AG04449 (cell line): ENCODE results near the gene EFNA1.
A peak's percentile ranks its signal among the peaks of the same experiment; 100 is the strongest.

Experiments
- CTCF ChIA-PET: fragments of 350-600 bp; formaldehyde crosslinking; extraction: SDS; loops from one replicate; lab custom pipeline; 2021; ENCODE audit warnings: antibody characterized with exemption; lab: Yijun Ruan, JAX
- POLR2A ChIA-PET: fragments of 400-600, 350-600 bp; formaldehyde crosslinking; extraction: SDS; loops from one replicate; lab custom pipeline; 2020; ENCODE audit warnings: antibody characterized with exemption, inconsistent platforms; lab: Yijun Ruan, JAX
- DNase-seq: peaks from one replicate; pipeline ENCODE4 v3.0.0-alpha.2; 2010; ENCODE audit warnings: low read depth, low spot score
- H3K4me3 ChIP-seq: 2 replicates; pipeline ENCODE4 v1.5.1; 2011; ENCODE audit warnings: low read depth, mild to moderate bottlenecking, control low read depth, low read length
- TF ChIP-seq, protein P1 (sequence below): IDR thresholded peaks from one replicate; pipeline ENCODE4 v1.5.1; 2011; ENCODE audit warnings: mild to moderate bottlenecking, moderate library complexity, low read length, control low read depth, inconsistent platforms; ENCODE audit not compliant: insufficient read depth; ENCODE audit errors: missing control alignments

EFNA1 gene

DNA sequence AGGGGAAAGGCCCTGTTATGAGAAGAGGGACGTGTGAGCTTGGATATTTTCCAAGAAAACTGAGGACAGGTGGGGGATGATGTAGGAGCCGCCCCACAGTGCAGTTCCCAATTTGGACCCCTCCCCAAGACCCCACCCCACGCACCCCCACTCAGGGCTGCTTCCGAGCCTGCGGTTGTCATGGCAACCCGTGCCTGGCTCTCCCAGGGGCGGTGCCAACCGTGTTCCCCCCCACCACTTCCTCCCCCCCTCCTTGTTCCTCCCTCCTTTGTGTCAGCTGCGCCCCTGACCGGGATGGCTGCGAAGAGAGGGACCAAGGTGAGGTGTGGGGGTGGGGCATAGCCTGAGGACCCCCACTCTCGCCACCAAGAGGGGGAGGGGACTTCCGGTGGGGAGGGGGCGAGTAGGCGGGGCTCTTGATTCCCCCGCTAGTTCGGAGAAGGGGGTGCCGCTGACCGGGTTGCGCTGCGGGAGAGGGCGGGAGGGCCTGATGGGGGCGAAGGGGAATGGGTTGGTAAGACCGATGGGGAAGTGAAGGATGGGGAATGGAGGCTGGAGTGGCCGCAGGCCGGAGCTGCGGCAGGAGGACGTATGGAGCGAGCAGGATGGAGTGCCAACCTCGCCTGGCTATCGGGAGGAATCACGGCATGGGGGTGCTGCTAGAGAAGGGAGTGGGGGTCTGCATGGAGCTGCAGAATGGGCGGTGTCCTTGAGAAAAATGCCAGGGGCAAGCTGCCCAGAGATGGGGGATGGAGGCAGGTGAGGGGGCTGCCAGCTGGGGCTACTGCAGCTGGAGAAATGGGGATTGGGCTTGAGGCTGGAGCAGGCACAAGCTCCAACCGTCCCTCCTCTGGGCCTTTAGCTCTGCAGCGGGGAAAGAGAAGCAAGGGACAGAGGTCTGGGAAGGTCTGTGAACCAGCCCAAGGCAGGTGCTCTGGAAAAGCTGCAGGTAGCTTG lies 46.9 kb downstream of the EFNA1 start:
- ChIA-PET CTCF (interaction anchor here (0.6 to 14.6 kb wide), 31 partner anchors 8 to 477 kb away, joined by 3 to 457 read pairs (median 6); partner anchors contain the start of genes MTX1, RUSC1, SLC50A1 and THBS3), POLR2A (interaction anchor here (1.3 kb wide), 1 partner anchor 20 kb away, joined by 9 read pairs; no protein-coding TSS in a partner anchor)
- TF ChIP-seq, protein P1, sequence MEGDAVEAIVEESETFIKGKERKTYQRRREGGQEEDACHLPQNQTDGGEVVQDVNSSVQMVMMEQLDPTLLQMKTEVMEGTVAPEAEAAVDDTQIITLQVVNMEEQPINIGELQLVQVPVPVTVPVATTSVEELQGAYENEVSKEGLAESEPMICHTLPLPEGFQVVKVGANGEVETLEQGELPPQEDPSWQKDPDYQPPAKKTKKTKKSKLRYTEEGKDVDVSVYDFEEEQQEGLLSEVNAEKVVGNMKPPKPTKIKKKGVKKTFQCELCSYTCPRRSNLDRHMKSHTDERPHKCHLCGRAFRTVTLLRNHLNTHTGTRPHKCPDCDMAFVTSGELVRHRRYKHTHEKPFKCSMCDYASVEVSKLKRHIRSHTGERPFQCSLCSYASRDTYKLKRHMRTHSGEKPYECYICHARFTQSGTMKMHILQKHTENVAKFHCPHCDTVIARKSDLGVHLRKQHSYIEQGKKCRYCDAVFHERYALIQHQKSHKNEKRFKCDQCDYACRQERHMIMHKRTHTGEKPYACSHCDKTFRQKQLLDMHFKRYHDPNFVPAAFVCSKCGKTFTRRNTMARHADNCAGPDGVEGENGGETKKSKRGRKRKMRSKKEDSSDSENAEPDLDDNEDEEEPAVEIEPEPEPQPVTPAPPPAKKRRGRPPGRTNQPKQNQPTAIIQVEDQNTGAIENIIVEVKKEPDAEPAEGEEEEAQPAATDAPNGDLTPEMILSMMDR = no peak
- peak overlapping the region; percentile 98 for H3K4me3 ChIP-seq
- DNase-seq = no peak

DNA sequence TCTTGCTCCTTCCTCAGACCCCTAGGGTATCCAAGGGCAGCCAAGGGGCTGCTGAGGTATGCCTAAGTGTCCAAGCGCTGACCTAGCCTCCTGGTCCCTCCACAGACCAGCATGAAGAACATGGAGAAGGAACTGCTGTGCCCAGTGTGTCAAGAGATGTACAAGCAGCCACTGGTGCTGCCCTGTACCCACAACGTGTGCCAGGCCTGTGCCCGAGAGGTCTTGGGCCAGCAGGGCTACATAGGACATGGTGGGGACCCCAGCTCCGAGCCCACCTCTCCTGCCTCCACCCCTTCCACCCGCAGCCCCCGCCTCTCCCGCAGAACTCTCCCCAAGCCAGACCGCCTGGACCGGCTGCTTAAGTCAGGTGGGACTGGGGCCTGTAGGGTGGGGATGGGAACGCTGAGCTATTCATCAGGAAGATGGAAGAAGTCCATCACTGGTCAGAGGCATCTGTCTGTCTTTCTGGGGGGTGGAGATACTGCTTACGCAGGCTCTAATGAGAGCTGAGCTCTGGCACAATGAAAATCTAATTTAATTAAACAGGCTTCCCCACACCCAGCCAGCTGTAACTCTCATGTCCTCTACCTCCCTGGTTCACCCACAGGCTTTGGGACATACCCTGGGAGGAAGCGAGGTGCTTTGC lies 47.7 kb downstream of the EFNA1 start:
- no peak for DNase-seq
- CTCF ChIA-PET = interaction anchor here (0.8 to 14.6 kb wide), 26 partner anchors 9 to 476 kb away, joined by 3 to 457 read pairs (median 6); partner anchors contain the start of genes MTX1, RUSC1, SLC50A1 and THBS3
- POLR2A ChIA-PET = interaction anchor here (1.3 kb wide), 1 partner anchor 19 kb away, joined by 9 read pairs; no protein-coding TSS in a partner anchor
- TF ChIP-seq, protein P1 = no peak
- H3K4me3 ChIP-seq = peak overlapping the region; percentile 98

DNA sequence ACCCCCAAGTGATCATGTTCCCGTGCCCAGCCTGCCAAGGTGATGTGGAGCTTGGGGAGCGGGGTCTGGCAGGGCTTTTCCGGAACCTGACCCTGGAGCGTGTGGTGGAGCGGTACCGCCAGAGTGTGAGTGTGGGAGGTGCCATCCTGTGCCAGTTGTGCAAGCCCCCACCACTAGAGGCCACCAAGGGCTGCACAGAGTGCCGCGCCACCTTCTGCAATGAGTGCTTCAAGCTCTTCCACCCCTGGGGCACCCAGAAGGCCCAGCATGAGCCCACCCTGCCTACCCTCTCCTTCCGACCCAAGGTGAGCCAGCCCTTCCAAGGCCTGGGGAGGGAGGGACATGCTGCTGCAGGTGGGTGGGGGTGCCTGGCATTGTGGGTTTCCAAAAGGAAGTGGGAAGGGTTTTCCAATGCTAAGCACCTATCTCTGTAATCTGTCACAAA lies 48.3 kb downstream of the EFNA1 start:
- H3K4me3 ChIP-seq = no peak overlapping the region; the same call in 1 of the 2 replicates
- ChIA-PET POLR2A (no interaction called here), CTCF (interaction anchor here (0.8 to 14.6 kb wide), 19 partner anchors 9 to 475 kb away, joined by 3 to 457 read pairs (median 6); partner anchors contain the start of genes MTX1, RUSC1, SLC50A1 and THBS3)
- TF ChIP-seq, protein P1 = peak; percentile 18
- no peak for DNase-seq

DNA sequence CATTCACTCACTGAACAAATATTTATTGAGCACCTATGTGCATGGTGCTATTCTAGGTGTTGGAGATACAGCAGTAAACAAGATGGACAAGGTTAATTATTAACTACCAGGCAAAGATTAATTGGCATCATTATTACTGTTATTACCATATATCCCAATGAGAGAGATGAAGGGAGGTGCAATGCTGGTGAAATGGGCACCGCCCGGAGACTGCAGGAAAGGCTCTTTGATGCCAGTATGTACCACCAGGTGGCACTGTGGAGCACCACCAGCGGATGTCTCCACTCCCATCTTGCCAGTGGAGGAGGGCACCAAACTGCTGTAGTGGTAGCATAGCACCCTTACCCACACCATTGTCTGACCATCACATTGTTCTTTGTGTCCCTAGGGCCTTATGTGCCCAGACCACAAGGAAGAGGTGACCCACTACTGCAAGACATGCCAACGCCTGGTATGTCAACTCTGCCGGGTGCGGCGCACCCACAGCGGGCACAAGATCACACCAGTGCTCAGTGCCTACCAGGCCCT lies 48.9 kb downstream of the EFNA1 start:
- CTCF ChIA-PET = interaction anchor here (0.8 to 14.6 kb wide), 17 partner anchors 9 to 472 kb away, joined by 3 to 457 read pairs (median 9); partner anchors contain the start of genes MTX1 and THBS3
- TF ChIP-seq, protein P1 = peak; percentile 89
- no peak for DNase-seq
- POLR2A ChIA-PET = no interaction called here
- H3K4me3 ChIP-seq = no peak overlapping the region

DNA sequence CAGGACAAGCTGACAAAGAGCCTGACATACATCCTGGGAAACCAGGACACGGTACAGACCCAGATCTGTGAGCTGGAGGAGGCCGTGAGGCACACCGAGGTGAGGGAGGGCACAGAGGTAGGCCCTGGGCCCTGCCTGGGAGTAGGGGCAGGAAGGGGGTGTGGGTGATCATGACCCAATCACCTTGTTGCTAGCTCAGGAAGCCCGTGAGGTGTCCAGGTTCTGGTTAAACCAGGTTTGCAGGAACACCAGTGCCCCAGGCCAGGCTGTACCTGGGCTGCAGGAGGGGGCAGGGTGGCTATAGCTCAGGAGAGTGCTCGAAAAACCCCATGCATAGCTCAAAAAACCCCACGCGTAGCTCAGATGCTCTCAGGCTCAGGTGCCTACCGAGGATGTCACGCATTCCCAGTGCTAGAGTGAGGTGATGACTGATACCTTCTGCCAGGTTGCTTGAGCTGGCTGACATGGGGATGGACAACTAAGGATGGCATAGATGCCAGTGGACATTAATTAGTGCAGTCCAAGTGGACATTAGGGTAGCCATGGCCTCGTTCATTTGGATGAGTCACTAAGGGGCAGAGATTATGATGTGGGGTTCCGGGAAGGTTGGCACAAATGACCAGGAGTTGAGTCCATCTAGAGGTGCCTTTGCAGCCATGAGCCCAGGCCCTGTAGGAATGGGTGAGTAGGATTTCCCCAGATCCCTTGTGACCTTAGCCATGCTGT lies 49.7 kb downstream of the EFNA1 start:
- ChIA-PET POLR2A (no interaction called here), CTCF (interaction anchor here (0.7 to 3.9 kb wide), 15 partner anchors 8 to 471 kb away, joined by 3 to 54 read pairs (median 4); partner anchors contain the start of gene THBS3)
- TF ChIP-seq, protein P1 = no peak
- DNase-seq = no peak
- no peak overlapping the region for H3K4me3 ChIP-seq
